ENCODE data around the gene ENPEP. TPM values are rescaled to one million over a fixed set of nuclear protein-coding genes. Genes with fewer than 3 reads are reported as not detected.

The ENPEP gene
- total and polyA plus RNA-seq, 9 of the 15 experiments (the other 6 are each of a cell fraction or from before 2014, with no cell fraction given) = 0.01 TPM; not detected in 7

DNA sequence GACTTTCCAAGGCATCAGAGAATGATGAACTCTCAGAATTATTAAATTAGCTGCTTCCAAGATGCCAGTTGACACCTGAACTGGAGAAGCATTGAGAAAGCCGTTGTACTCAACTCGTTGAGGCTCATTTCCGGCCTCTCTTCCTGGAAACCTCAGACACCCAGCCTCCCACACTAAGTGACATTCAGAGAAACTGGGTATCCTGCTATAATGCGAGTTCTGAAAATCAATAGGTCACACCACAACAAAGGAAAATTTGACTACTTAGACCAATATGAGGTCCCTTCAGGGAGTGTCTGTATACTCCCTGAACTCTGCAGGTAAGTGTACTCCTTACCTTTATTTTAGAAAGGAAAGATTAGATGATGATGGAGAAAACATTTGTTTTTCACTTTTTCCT lies 51.2 kb downstream of the ENPEP start:
- Histone ChIP-seq H3K9ac (ENCODE audit: insufficient read depth in 1 of 2, low read depth in 2 of 2, low read length in 2 of 2) (no peak overlapping the region), H3K4me3 (no peak overlapping the region), H3K9me3 (replicated peaks; ENCODE audit: control insufficient read depth, insufficient read depth, low read depth, low read length) (no peaks in the 10 kb centered on the region), H3K27ac (ENCODE audit: extremely low read depth, low read depth, low read length) (no peak overlapping the region), H3K79me2 (ENCODE audit: control insufficient read depth, insufficient read depth, low read length) (no peaks in the 10 kb centered on the region), H3K36me3 (ENCODE audit: control insufficient read depth, insufficient read depth, low read length) (no peaks in the 10 kb centered on the region), H3K4me2 (ENCODE audit: insufficient read depth, low read length) (no peak overlapping the region), H3K9me1 (ENCODE audit: control insufficient read depth, insufficient read depth, low read length) (no peaks in the 10 kb centered on the region), H4K20me1 (replicated peaks; ENCODE audit: control insufficient read depth, insufficient read depth, low read length) (no peaks in the 10 kb centered on the region; the same call in 1 of the 2 replicates), H3K4me1 (replicated peaks in 1 of 2; ENCODE audit: control insufficient read depth in 2 of 2, insufficient read depth in 2 of 2, low read length in 2 of 2) (no peaks in the 10 kb centered on the region), H3K27me3 (ENCODE audit: control insufficient read depth in 2 of 2, insufficient read depth in 2 of 2, low read length in 2 of 2) (no peaks in the 10 kb centered on the region), H2AFZ (ENCODE audit: low read depth, low read length) (no peak overlapping the region)
- DNase-seq (ENCODE audit: extremely low read depth in 1 of 4, low spot score in 3 of 4) = no peak
- no peak for FAIRE-seq
- in situ Hi-C loops (cut with MboI) = no loop called here
- no TSS peak for BruUV-seq (replicated peaks)
- WGBS (ENCODE audit: insufficient coverage, low coverage, missing lambda C conversion rate) = 0% methylated on average over 4 of the region's 4 CpGs
- CTCF ChIA-PET (ENCODE audit: low intra/inter-chr PET ratio) = no interaction called here
- ATAC-seq = no peak
- POLR2A ChIA-PET = no interaction called here
- intact Hi-C loops (cut with micrococcal nuclease) = no loop called here
- TF ChIP-seq, protein P1, sequence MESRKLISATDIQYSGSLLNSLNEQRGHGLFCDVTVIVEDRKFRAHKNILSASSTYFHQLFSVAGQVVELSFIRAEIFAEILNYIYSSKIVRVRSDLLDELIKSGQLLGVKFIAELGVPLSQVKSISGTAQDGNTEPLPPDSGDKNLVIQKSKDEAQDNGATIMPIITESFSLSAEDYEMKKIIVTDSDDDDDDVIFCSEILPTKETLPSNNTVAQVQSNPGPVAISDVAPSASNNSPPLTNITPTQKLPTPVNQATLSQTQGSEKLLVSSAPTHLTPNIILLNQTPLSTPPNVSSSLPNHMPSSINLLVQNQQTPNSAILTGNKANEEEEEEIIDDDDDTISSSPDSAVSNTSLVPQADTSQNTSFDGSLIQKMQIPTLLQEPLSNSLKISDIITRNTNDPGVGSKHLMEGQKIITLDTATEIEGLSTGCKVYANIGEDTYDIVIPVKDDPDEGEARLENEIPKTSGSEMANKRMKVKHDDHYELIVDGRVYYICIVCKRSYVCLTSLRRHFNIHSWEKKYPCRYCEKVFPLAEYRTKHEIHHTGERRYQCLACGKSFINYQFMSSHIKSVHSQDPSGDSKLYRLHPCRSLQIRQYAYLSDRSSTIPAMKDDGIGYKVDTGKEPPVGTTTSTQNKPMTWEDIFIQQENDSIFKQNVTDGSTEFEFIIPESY (CRISPR knock-in tag; IDR thresholded peaks at IDR 0.05) = no peak
- TF ChIP-seq SMAD1 (IDR thresholded peaks at IDR 0.05; ENCODE audit: low read depth, low read length, partially characterized antibody) = no peak
- no peak for TF ChIP-seq MED1 (CRISPR knock-in tag; IDR thresholded peaks at IDR 0.05; ENCODE audit: borderline replicate concordance)
- no peak for TF ChIP-seq ELF4 (CRISPR knock-in tag; IDR thresholded peaks at IDR 0.05)

All from K562 (cell line).